ENCODE results near the gene RNF103.
A peak's percentile ranks its signal among the peaks of the same experiment; 100 is the strongest.
"Not testable (repeated sequence)": the region's sequence is repeated elsewhere in the genome, so short reads cannot be mapped to it uniquely, and the experiment has no call there.

RNF103 gene

DNA sequence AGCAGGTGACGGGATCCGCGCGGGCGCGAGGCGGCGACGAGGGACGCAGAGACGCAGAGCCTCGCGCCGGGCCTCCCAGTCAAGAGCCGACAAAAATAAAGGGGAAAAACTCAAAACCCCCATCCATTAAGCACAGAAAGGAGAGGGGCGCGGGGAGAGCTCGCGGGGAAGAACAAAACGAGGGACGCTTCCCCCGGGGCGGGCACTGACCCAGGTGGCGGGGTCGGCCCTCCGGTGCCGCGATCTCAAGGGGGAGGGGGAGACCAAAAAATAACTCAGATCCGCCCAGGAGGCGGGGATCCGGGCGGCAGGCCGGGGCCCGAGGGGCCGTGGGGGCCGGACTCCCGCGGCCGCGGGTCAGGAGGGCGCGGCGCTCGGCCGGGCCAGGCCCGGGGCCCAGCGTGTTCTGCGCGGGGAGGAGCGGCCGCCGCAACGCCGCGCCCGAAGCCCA lies 597 bp downstream of the RNF103 start:
- peak; percentile 47 for DNase-seq

GRCh38 chr2:86622519-86623042 lies 1.1 kb downstream of the RNF103 start:
- DNase-seq, result peak; percentile 48

- DNase-seq, result no peak
These were observed 2.3 kb downstream of the RNF103 start for GRCh38 chr2:86621280-86621943.

GRCh38 chr2:86617738-86618137 lies 5.9 kb downstream of the RNF103 start:
- no peak for DNase-seq

DNA sequence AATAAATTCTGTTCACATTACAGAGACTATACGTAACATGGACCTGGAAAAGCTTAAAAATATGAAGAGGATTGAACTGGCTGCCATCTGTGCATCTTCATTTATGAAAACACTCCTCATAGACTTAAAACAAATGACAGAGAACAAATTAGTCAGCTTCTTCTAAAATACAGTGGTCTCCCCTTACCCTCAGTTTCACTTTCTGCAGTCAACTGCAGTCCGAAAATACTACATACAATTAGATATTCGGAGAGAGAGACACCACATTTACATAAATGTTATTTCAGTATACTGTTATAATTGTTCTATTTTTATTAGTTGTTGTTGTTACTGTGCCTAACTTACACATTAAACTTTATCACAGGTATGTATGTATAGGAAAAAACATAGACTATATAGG lies 6.5 kb downstream of the RNF103 start:
- no peak for DNase-seq

- DNase-seq, result no peak
These were observed 7.2 kb downstream of the RNF103 start for GRCh38 chr2:86616502-86616901.

DNA sequence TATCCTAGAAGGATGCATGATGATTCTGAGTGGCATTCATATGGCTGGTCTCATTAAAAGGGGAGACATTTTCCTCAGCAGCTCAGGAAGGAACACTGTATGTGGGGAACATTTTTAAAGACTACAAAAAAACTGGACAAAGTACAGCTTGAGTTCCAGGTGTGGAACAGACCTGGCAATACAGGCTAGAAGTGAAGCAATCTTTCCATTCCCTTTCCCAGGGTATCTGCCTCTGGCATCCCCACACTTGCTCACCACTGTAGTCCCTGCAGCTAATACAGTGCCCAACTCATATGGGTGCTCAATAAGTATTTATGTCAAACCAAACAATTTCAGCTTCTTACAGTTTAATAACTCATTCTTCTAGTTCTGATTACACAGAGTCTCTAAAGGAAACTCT lies 8.1 kb downstream of the RNF103 start:
- no peak for DNase-seq

GRCh38 chr2:86613515-86613914 lies 10.2 kb downstream of the RNF103 start:
- DNase-seq, result no peak

GRCh38 chr2:86610871-86611270 lies 12.8 kb downstream of the RNF103 start:
- DNase-seq, result no peak

- no peak for DNase-seq
These were observed 14.7 kb downstream of the RNF103 start for GRCh38 chr2:86608832-86609410.

GRCh38 chr2:86603905-86604304 lies 19.8 kb downstream of the RNF103 start:
- DNase-seq, result no peak

- no peak for DNase-seq
These were observed 24.7 kb downstream of the RNF103 start for GRCh38 chr2:86598966-86599365.

GRCh38 chr2:86596118-86596517 lies 27.5 kb downstream of the RNF103 start:
- no peak for DNase-seq

- no peak for DNase-seq
These were observed 30.4 kb downstream of the RNF103 start for GRCh38 chr2:86593266-86593665.

- no peak for DNase-seq
These were observed 31.0 kb downstream of the RNF103 start for GRCh38 chr2:86592547-86593230.

DNA sequence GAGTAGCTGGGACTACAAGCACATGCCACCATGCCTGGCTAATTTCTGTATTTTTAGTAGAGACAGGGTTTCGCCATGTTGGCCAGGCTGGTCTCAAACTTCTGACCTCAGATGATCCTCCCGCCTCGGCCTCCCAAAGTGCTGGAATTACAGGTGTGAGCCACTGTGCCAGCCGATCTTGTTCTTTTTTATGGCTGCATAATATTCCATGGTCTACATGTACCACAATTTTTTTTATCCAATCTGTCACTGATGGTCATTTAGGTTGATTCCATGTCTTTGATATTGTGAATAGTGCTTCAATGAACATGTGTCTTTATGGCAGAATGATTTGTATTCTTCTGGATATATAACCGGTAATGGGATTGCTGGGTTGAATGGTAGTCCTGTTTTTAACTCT lies 34.0 kb downstream of the RNF103 start:
- not testable (repeated sequence) for DNase-seq

DNA sequence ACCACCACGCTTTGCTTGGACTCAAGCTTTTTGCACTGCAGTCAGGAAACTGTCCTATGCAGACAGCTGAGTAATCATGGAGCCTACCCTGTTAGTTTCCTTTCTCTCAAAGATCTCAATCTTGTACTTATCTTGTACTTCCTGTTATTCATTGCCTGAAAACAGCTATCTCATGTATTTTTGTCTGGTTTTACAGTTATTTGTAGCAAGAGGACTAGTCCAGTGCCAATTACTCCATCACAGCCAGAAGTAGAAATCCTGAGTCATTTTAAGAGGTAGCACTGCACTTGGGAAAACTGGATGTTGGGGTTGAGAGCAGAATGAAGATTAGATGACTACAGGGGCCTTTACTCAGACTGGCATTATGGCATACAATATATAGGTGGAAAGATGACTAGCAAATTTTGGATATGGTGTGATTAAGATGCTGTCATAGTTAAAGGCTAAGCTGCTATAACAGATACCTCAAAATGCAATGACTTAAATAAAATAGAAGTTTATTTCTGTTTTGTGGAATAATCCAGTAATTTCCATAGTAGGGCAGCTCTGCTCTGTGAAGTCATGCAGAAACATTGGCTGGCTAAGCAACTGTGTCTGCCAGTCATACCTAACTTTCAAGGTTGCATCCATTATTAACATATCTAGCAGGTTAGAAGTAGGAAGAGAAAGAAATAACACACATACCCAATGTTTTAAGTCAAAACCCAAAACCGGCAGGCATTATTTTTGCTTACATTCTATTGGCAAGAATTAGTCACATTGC lies 39.3 kb downstream of the RNF103 start:
- DNase-seq, result no peak

- no peak for DNase-seq
These were observed 43.1 kb downstream of the RNF103 start for GRCh38 chr2:86580560-86580959.

GRCh38 chr2:86577817-86578456 lies 45.7 kb downstream of the RNF103 start:
- DNase-seq, result no peak

DNA sequence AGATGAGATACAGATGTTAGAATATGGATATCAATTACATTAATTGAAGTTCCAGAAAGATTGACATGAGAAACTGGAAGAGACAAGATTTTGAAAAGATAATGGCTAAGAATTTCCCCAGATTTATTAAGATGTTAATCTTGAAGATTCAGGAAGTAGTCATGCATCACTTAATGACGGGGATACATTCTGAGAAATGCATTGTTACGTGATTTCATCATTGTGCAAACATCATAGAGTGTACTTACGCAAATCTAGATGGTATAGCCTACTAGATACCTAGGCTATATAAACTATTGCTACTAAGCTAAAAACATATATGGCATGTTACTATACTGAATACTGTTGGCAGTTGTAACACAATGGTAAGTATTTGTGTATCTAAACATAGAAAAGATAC lies 53.6 kb downstream of the RNF103 start:
- no peak for DNase-seq

GRCh38 chr2:86566821-86567190 lies 56.9 kb downstream of the RNF103 start:
- DNase-seq, result no peak

DNA sequence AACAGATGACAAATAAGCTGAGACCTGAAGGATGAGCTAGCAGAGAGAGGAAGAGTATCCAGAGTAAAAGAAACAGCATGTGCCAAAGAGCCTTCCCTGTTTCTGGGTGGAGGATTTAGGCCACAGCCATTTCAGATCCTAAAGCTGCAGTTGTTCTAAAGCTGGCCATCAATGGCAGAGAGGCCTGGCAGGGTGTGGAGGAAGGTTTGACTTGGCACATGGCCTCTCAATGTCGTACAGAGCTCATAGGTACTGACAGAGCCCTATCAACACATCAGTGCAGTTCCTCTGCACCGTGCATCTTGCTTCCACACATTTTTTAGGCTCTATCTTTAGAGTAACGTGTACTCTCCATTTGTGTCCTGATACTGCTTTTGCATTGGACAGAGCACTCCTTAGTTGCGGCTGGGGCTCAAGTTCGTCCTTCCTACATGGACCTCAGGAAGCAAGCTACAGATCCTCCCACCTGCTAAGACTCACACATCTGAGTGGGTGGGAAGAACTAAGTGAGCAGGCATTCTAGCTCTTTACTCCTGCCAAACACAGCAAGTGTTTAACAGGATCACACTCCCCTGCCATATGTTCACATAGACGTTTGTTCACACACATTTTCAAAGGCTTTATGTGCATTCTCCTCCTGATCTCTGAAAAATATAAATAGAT lies 57.4 kb downstream of the RNF103 start:
- DNase-seq, result no peak
